AG04450 (cell line): ENCODE results near the gene IER2. TPM values are rescaled to one million over a fixed set of nuclear protein-coding genes. Genes with fewer than 3 reads are reported as not detected.

Experiments used
- CTCF ChIA-PET: fragments of 300-600, 350-600 bp; formaldehyde crosslinking; extraction: SDS; loops from one replicate; lab custom pipeline; 2022; ENCODE audit warnings: antibody characterized with exemption, inconsistent platforms; lab: Charles Lee
- POLR2A ChIA-PET: fragments of 350-600 bp; formaldehyde crosslinking; extraction: SDS; loops from one replicate; lab custom pipeline; 2021; ENCODE audit warnings: antibody characterized with exemption, inconsistent platforms; lab: Yijun Ruan, JAX
- DNase-seq: peaks from one replicate; pipeline ENCODE4 v3.0.0-alpha.2; 2011; ENCODE audit warnings: low read depth, low spot score
- H3K27ac ChIP-seq: one replicate; pipeline ENCODE4 v1.5.1; 2012; ENCODE audit warnings: low read depth, low read length, control low read depth
- H3K27me3 ChIP-seq: one replicate; pipeline ENCODE4 v1.6.0; 2012; ENCODE audit warnings: low read length; ENCODE audit not compliant: control insufficient read depth, insufficient read depth
- H3K4me3 ChIP-seq: 2 replicates; pipeline ENCODE4 v1.5.1; 2011; ENCODE audit warnings: mild to moderate bottlenecking, low read depth, low read length, control low read depth
- H3K9me3 ChIP-seq: 2 replicates; pipeline ENCODE4 v1.5.1; 2012; ENCODE audit warnings: low read length; ENCODE audit not compliant: control insufficient read depth, insufficient read depth
- CTCF ChIP-seq: IDR thresholded peaks from 2 replicates; pipeline ENCODE4 v1.5.1; 2011; ENCODE audit warnings: low read depth, low read length, control low read depth, inconsistent platforms
- polyA plus RNA-seq: library from polyadenylated mRNA; depleted of rRNA; stranded (reverse); fragments of >200 nt; gene quantifications from 2 replicates; pipeline ENCODE4 v1.2.3, GENCODE V29; 2011

IER2 gene
- polyA plus RNA-seq, 1 experiment: 15.3 TPM

GRCh38 chr19:13115936-13116281 lies 34.3 kb upstream of the IER2 start:
- CTCF ChIA-PET: interaction anchor here (0.6 to 1.7 kb wide), 3 partner anchors 138 to 151 kb away, joined by 3 to 9 read pairs (median 3); no protein-coding TSS in a partner anchor
- Histone ChIP-seq H3K27me3 (no peaks in the 10 kb centered on the region), H3K4me3 (peak overlapping the region; percentile 98), H3K9me3 (peaks cover 4% of the 10 kb centered on the region; the same call in 1 of the 2 replicates), H3K27ac (peak overlapping the region; percentile 82)
- DNase-seq: no peak
- POLR2A ChIA-PET: interaction anchor here (0.7 kb wide), 1 partner anchor 11 kb away, joined by 4 read pairs; no protein-coding TSS in a partner anchor
- TF ChIP-seq CTCF: no peak

GRCh38 chr19:13116282-13117175 lies 33.7 kb upstream of the IER2 start, which contains the start of gene TRMT1:
Gene TRMT1 (minus strand): TSS chr19:13116740. CDS start chr19:13116399, 341 bp downstream.
- peak within 1 kb of the TSS; percentile 98 for H3K4me3 ChIP-seq
- TF ChIP-seq CTCF: no peak
- ChIA-PET POLR2A (interaction anchor here (0.6 kb wide), 2 partner anchors 47 to 175 kb away, joined by 3 to 9 read pairs; no protein-coding TSS in a partner anchor), CTCF (interaction anchor here (1.7 kb wide), 1 partner anchor 151 kb away, joined by 9 read pairs; no protein-coding TSS in a partner anchor)
- DNase-seq: peak; percentile 74
- peaks cover 4% of the 10 kb centered on the region; the same call in 1 of the 2 replicates for H3K9me3 ChIP-seq
- peak within 1 kb of the TSS; percentile 82 for H3K27ac ChIP-seq
- no peaks in the 10 kb centered on the region for H3K27me3 ChIP-seq

GRCh38 chr19:13117176-13117771 lies 32.9 kb upstream of the IER2 start:
- H3K4me3 ChIP-seq: peak overlapping the region; percentile 98
- ChIA-PET CTCF (interaction anchor here (0.6 to 1.4 kb wide), 3 partner anchors 16 to 152 kb away, joined by 3 to 12 read pairs (median 6); no protein-coding TSS in a partner anchor), POLR2A (interaction anchor here (0.6 to 4.3 kb wide), 4 partner anchors 33 to 48 kb away, joined by 3 to 16 read pairs (median 8); partner anchors contain the start of genes IER2 and STX10)
- H3K9me3 ChIP-seq: peaks cover 4% of the 10 kb centered on the region; the same call in 1 of the 2 replicates
- no peaks in the 10 kb centered on the region for H3K27me3 ChIP-seq
- H3K27ac ChIP-seq: no peak overlapping the region
- TF ChIP-seq CTCF: no peak
- no peak for DNase-seq

- Histone ChIP-seq H3K27ac (peak within 1 kb of the TSS; percentile 61), H3K9me3 (peaks cover 4% of the 10 kb centered on the region; the same call in 1 of the 2 replicates), H3K4me3 (peak within 1 kb of the TSS; percentile 98), H3K27me3 (no peaks in the 10 kb centered on the region)
- no peak for TF ChIP-seq CTCF
- POLR2A ChIA-PET: interaction anchor here (0.9 to 4.3 kb wide), 4 partner anchors 32 to 63 kb away, joined by 3 to 16 read pairs (median 8); partner anchors contain the start of genes IER2 and STX10
- DNase-seq: no peak
- CTCF ChIA-PET: interaction anchor here (0.6 to 1.4 kb wide), 4 partner anchors 17 to 152 kb away, joined by 3 to 12 read pairs (median 5); no protein-coding TSS in a partner anchor
These were observed 32.3 kb upstream of the IER2 start, which contains the start of gene NACC1 for GRCh38 chr19:13117772-13118423. Gene NACC1 (plus strand): TSS chr19:13118264. CDS start chr19:13135208, 16,944 bp downstream.
